Urinary bladder (tissue), 4 donors: ENCODE data around the gene CDH13. TPM values are rescaled to one million over a fixed set of nuclear protein-coding genes. Genes with fewer than 3 reads are reported as not detected.

Experiments used
- DNase-seq: peaks from one replicate; pipeline ENCODE4 v3.0.0-alpha.2; 2015; ENCODE audit errors: extremely low spot score
- H3K27ac ChIP-seq: one replicate; pipeline ENCODE4 v1.5.1; 2013; ENCODE audit warnings: low read depth, mild to moderate bottlenecking, moderate library complexity
- H3K36me3 ChIP-seq: one replicate; pipeline ENCODE4 v1.6.1; 2013; ENCODE audit warnings: mild to moderate bottlenecking, moderate library complexity; ENCODE audit not compliant: insufficient read depth
- H3K4me1 ChIP-seq: one replicate; pipeline ENCODE4 v1.6.1; 2013; ENCODE audit warnings: mild to moderate bottlenecking, moderate library complexity; ENCODE audit not compliant: insufficient read depth
- H3K4me3 ChIP-seq: one replicate; pipeline ENCODE4 v1.5.1; 2013; ENCODE audit warnings: low read depth, low read length
- WGBS: extraction: QIAGEN DNeasy Blood & Tissue Kit; methylation state at CpG from one replicate; pipeline ENCODE4 v1.1.7; 2013; 5-methylcytosine and 5-hydroxymethylcytosine counted together
- polyA plus RNA-seq: library from polyadenylated mRNA; stranded (reverse); fragments of 200-250 nt; gene quantifications from one replicate; pipeline ENCODE4 v1.2.3, GENCODE V29; 2013
- total RNA-seq: library from RNA; depleted of rRNA; stranded (reverse); fragments of >200 nt; gene quantifications from one replicate; pipeline ENCODE4 v1.2.3, GENCODE V29; 2014
- donor health status: healthy with polysubstance abuse.
- donor health status: healthy.

CDH13 gene
- total and polyA plus RNA-seq, 2 donors: 18.9 to 21.5 TPM

- 86% methylated on average over 4 of the region's 4 CpGs for WGBS
- Histone ChIP-seq H3K27ac (no peak overlapping the region), H3K4me1 (no peaks in the 10 kb centered on the region), H3K4me3 (no peak overlapping the region), H3K36me3 (no peaks in the 10 kb centered on the region)
- no peak for DNase-seq
Measured at GRCh38 chr16:83176802-83177201, 550.0 kb downstream of the CDH13 start.

- no peak overlapping the region for H3K4me3 ChIP-seq
- WGBS: 95% methylated on average over 6 of the region's 6 CpGs
- DNase-seq: no peak
Measured at GRCh38 chr16:83185902-83186301, 559.1 kb downstream of the CDH13 start.

GRCh38 chr16:83187405-83187804 lies 560.6 kb downstream of the CDH13 start:
- no peak for DNase-seq
- 54% methylated on average over 3 of the region's 3 CpGs for WGBS
- H3K27ac ChIP-seq: no peak overlapping the region
- no peaks in the 10 kb centered on the region for H3K36me3 ChIP-seq
- no peaks in the 10 kb centered on the region for H3K4me1 ChIP-seq
- no peak overlapping the region for H3K4me3 ChIP-seq

More at GRCh38 chr16:83185902-83186301, 559.1 kb downstream of the CDH13 start:
- Histone ChIP-seq H3K27ac (no peak overlapping the region), H3K36me3 (no peaks in the 10 kb centered on the region), H3K4me1 (no peaks in the 10 kb centered on the region)

GRCh38 chr16:83196796-83197195 lies 570.0 kb downstream of the CDH13 start:
- no peak overlapping the region for H3K27ac ChIP-seq
- DNase-seq: no peak
- 82% methylated on average over 3 of the region's 3 CpGs for WGBS
- H3K36me3 ChIP-seq: no peaks in the 10 kb centered on the region
- no peak overlapping the region for H3K4me3 ChIP-seq
- H3K4me1 ChIP-seq: no peaks in the 10 kb centered on the region

- DNase-seq: no peak
- WGBS: 88% methylated on average over 5 of the region's 5 CpGs
- H3K27ac ChIP-seq: no peak overlapping the region
- no peak overlapping the region for H3K4me3 ChIP-seq
- no peaks in the 10 kb centered on the region for H3K4me1 ChIP-seq
- no peaks in the 10 kb centered on the region for H3K36me3 ChIP-seq
Measured at GRCh38 chr16:83197450-83197849, 570.7 kb downstream of the CDH13 start.

- Histone ChIP-seq H3K36me3 (no peaks in the 10 kb centered on the region), H3K27ac (no peak overlapping the region), H3K4me1 (no peaks in the 10 kb centered on the region), H3K4me3 (no peak overlapping the region)
- 47% methylated on average over 4 of the region's 4 CpGs for WGBS
- DNase-seq: no peak
Measured at GRCh38 chr16:83198977-83199376, 572.2 kb downstream of the CDH13 start.

GRCh38 chr16:83200005-83200779 lies 573.4 kb downstream of the CDH13 start:
- no peak overlapping the region for H3K4me3 ChIP-seq
- 77% methylated on average over 13 of the region's 13 CpGs for WGBS
- no peak overlapping the region for H3K27ac ChIP-seq
- H3K4me1 ChIP-seq: no peaks in the 10 kb centered on the region
- H3K36me3 ChIP-seq: no peaks in the 10 kb centered on the region
- no peak for DNase-seq

GRCh38 chr16:83201748-83202147 lies 575.0 kb downstream of the CDH13 start:
- Histone ChIP-seq H3K4me3 (no peak overlapping the region), H3K4me1 (no peaks in the 10 kb centered on the region), H3K27ac (no peak overlapping the region), H3K36me3 (no peaks in the 10 kb centered on the region)
- 95% methylated on average over 9 of the region's 9 CpGs for WGBS
- no peak for DNase-seq

GRCh38 chr16:83205896-83206295 lies 579.1 kb downstream of the CDH13 start:
- WGBS: 80% methylated on average over 6 of the region's 6 CpGs
- Histone ChIP-seq H3K36me3 (no peaks in the 10 kb centered on the region), H3K4me1 (no peaks in the 10 kb centered on the region), H3K4me3 (no peak overlapping the region), H3K27ac (no peak overlapping the region)
- no peak for DNase-seq

- DNase-seq: no peak
- WGBS: 88% methylated on average over 5 of the region's 5 CpGs
- Histone ChIP-seq H3K27ac (no peak overlapping the region), H3K4me3 (no peak overlapping the region), H3K36me3 (no peaks in the 10 kb centered on the region), H3K4me1 (no peaks in the 10 kb centered on the region)
Measured at GRCh38 chr16:83206426-83206825, 579.7 kb downstream of the CDH13 start.

GRCh38 chr16:83211711-83212110 lies 584.9 kb downstream of the CDH13 start:
- 66% methylated on average over 6 of the region's 6 CpGs for WGBS
- no peak overlapping the region for H3K27ac ChIP-seq
- DNase-seq: no peak
- no peaks in the 10 kb centered on the region for H3K36me3 ChIP-seq
- no peaks in the 10 kb centered on the region for H3K4me1 ChIP-seq
- no peak overlapping the region for H3K4me3 ChIP-seq

- no peak overlapping the region for H3K4me3 ChIP-seq
- H3K36me3 ChIP-seq: no peaks in the 10 kb centered on the region
- WGBS: 74% methylated on average over 5 of the region's 5 CpGs
Measured at GRCh38 chr16:83212301-83212841, 585.6 kb downstream of the CDH13 start.

GRCh38 chr16:83214671-83215070 lies 587.9 kb downstream of the CDH13 start:
- DNase-seq: no peak
- no peak overlapping the region for H3K4me3 ChIP-seq
- no peaks in the 10 kb centered on the region for H3K4me1 ChIP-seq
- WGBS: 91% methylated on average over 5 of the region's 5 CpGs
- no peaks in the 10 kb centered on the region for H3K36me3 ChIP-seq
- H3K27ac ChIP-seq: no peak overlapping the region

More at GRCh38 chr16:83212301-83212841, 585.6 kb downstream of the CDH13 start:
- no peaks in the 10 kb centered on the region for H3K4me1 ChIP-seq
- DNase-seq: no peak
- no peak overlapping the region for H3K27ac ChIP-seq

GRCh38 chr16:83215406-83216001 lies 588.7 kb downstream of the CDH13 start:
- Histone ChIP-seq H3K4me3 (no peak overlapping the region), H3K27ac (no peak overlapping the region), H3K4me1 (no peaks in the 10 kb centered on the region), H3K36me3 (no peaks in the 10 kb centered on the region)
- no peak for DNase-seq
- WGBS: 26% methylated on average over 9 of the region's 9 CpGs
